ENCODE results near the gene SPDYE5. TPM values are rescaled to one million over a fixed set of nuclear protein-coding genes. Genes with fewer than 3 reads are reported as not detected.
"Not testable (repeated sequence)": the region's sequence is repeated elsewhere in the genome, so short reads cannot be mapped to it uniquely, and the experiment has no call there.

The SPDYE5 gene
- total RNA-seq, 1 experiment from 2014 or later = not detected

GRCh38 chr7:75449946-75450345 is 42.2 kb upstream of the SPDYE5 start:
- no CpG with 5 or more reads among the region's 5 CpGs for WGBS (ENCODE audit: extremely low coverage, insufficient read length, low lambda C conversion rate)
- not testable (repeated sequence) for DNase-seq; H3K27me3 Mint-ChIP-seq (ENCODE audit: low read depth)

More at GRCh38 chr7:75449946-75450345, 42.2 kb upstream of the SPDYE5 start:
- not testable (repeated sequence) for H2BK20ac ChIP-seq (ENCODE audit: low read depth, low read length, poor library complexity, severe bottlenecking); H3K9ac ChIP-seq (ENCODE audit: extremely low read depth, insufficient read length, low read length); H2BK120ac ChIP-seq (ENCODE audit: low read depth, low read length, poor library complexity, severe bottlenecking); H4K8ac ChIP-seq (replicated peaks; ENCODE audit: insufficient read length, low read depth, low read length); H3T11ph ChIP-seq (ENCODE audit: low read length); H4K20me1 ChIP-seq (ENCODE audit: control insufficient read depth, insufficient read depth, insufficient read length); H3K79me1 ChIP-seq (ENCODE audit: insufficient read depth, low read depth, low read length, poor library complexity, severe bottlenecking); H2BK5ac ChIP-seq (ENCODE audit: insufficient read length, low read length); H3K27ac Mint-ChIP-seq; H3K9me3 Mint-ChIP-seq; H3K14ac ChIP-seq (ENCODE audit: insufficient read depth, low read length); H2BK15ac ChIP-seq (ENCODE audit: low read depth, low read length); H3K4me1 Mint-ChIP-seq; H3K23ac ChIP-seq (ENCODE audit: insufficient read length, low read depth, low read length); H3K23me2 ChIP-seq (ENCODE audit: insufficient read length, low read depth, low read length, poor library complexity, severe bottlenecking); H4K91ac ChIP-seq (ENCODE audit: insufficient read length, low read depth, low read length); H3K27me3 ChIP-seq (ENCODE audit: insufficient read depth, low read length); H3K56ac ChIP-seq (ENCODE audit: insufficient read length, low read depth, low read length); H3K18ac ChIP-seq (ENCODE audit: insufficient read length, low read depth, low read length); H3K79me2 ChIP-seq (ENCODE audit: insufficient read depth, low read length); H3K9me3 ChIP-seq (ENCODE audit: control insufficient read depth, low read depth, low read length); H2BK12ac ChIP-seq (ENCODE audit: insufficient read length, low read depth, low read length); H4K5ac ChIP-seq (ENCODE audit: insufficient read length, low read depth, low read length); H3K4me2 ChIP-seq (ENCODE audit: insufficient read depth, insufficient read length, low read length); H3K4me3 Mint-ChIP-seq; H3K4ac ChIP-seq (ENCODE audit: low read depth, low read length); H2AFZ ChIP-seq (ENCODE audit: low read length); H3K4me1 ChIP-seq (ENCODE audit: insufficient read depth, low read length); H3K27ac ChIP-seq (ENCODE audit: insufficient read length, low read depth, low read length); H2AK5ac ChIP-seq (ENCODE audit: insufficient read length, low read length)
- H3K36me3 Mint-ChIP-seq (ENCODE audit: insufficient read depth in 1 of 3, low read depth in 3 of 3) = peaks cover 0 to 10% (median 8%) of the 10 kb centered on the region in 3 experiments; a peak in 3 of 7 replicates
